ENCODE measurements around the gene CLCN6. TPM values are rescaled to one million over a fixed set of nuclear protein-coding genes. Genes with fewer than 3 reads are reported as not detected.
A peak's percentile ranks its signal among the peaks of the same experiment; 100 is the strongest.

CLCN6 gene
- total and polyA plus RNA-seq, 12 donors, result 12.0 to 29.2 (median 23.5) TPM

GRCh38 chr1:11789126-11790067 is 16.6 kb upstream of the CLCN6 start:
- TF ChIP-seq CTCF (IDR thresholded peaks at IDR 0.05), result no peak
- no peak for TF ChIP-seq POLR2A (IDR thresholded peaks at IDR 0.05)
- intact Hi-C loops (cut with DNase I), result no loop called here
- H3K27me3 ChIP-seq, result no peaks in the 10 kb centered on the region
- H3K9me3 ChIP-seq (replicated peaks in 1 of 3), result no peaks in the 10 kb centered on the region
- WGBS, 4 donors, result 67 to 69% (median 67%) methylated on average over 8 to 13 of the region's 13 CpGs
- peak overlapping the region in 4 of 5 donors; percentile 85 to 96 (median 90) for H3K27ac ChIP-seq
- peak in 1 of 7 donors; percentile 28 for DNase-seq
- peaks cover 47 to 77% of the 10 kb centered on the region in 2 donors for H3K4me1 ChIP-seq (replicated peaks in 1 of 2)
- peaks cover 0 to 39% of the 10 kb centered on the region in 2 donors for H3K36me3 ChIP-seq (replicated peaks in 1 of 2)
- H3K4me3 ChIP-seq, result no peak overlapping the region

- DNase-seq, result peak in 2 of 7 donors; percentile 37 to 38
- intact Hi-C loops (cut with DNase I), result no loop called here
- Histone ChIP-seq H3K4me3 (no peak overlapping the region), H3K27ac (peak overlapping the region; percentile 15 to 96 (median 86)), H3K4me1 (replicated peaks in 1 of 2) (peaks cover 42 to 69% of the 10 kb centered on the region in 2 donors), H3K27me3 (no peaks in the 10 kb centered on the region), H3K36me3 (replicated peaks in 1 of 2) (peaks cover 0 to 48% of the 10 kb centered on the region in 2 donors), H3K9me3 (replicated peaks in 1 of 3) (no peaks in the 10 kb centered on the region)
- no peak for TF ChIP-seq POLR2A (IDR thresholded peaks at IDR 0.05)
- no peak for TF ChIP-seq CTCF (IDR thresholded peaks at IDR 0.05)
- WGBS, 4 donors, result 65 to 75% (median 71%) methylated on average over 14 to 20 of the region's 20 CpGs
Measured at GRCh38 chr1:11790101-11790879, 15.7 kb upstream of the CLCN6 start.

GRCh38 chr1:11790880-11791715 is 14.9 kb upstream of the CLCN6 start:
- 43 to 50% (median 47%) methylated on average over 11 to 19 of the region's 19 CpGs for WGBS, 4 donors
- H3K4me3 ChIP-seq, result no peak overlapping the region
- H3K4me1 ChIP-seq (replicated peaks in 1 of 2), result peaks cover 38 to 65% of the 10 kb centered on the region in 2 donors
- peaks cover 0 to 56% of the 10 kb centered on the region in 2 donors for H3K36me3 ChIP-seq (replicated peaks in 1 of 2)
- peak overlapping the region; percentile 63 to 96 (median 86) for H3K27ac ChIP-seq
- intact Hi-C loops (cut with DNase I), result no loop called here
- peak; percentile 92 to 99 (median 97) for DNase-seq
- no peaks in the 10 kb centered on the region for H3K27me3 ChIP-seq
- no peaks in the 10 kb centered on the region for H3K9me3 ChIP-seq (replicated peaks in 1 of 3)
- TF ChIP-seq CTCF (IDR thresholded peaks at IDR 0.05) (no peak), POLR2A (IDR thresholded peaks at IDR 0.05) (peak in 1 of 2 donors; percentile 69)

All from adrenal gland (tissue), 12 donors.